Neural cell (in vitro differentiated cells): ENCODE results near the gene KIF16B.

ENCODE experiments used
- EZH2 ChIP-seq: fragments of 200-600, 300-800 bp; shearing (Covaris generic), sonication (generic); IDR thresholded peaks from 2 replicates; pipeline ENCODE4 v1.6.1; 2014; ENCODE audit warnings: antibody characterized with exemption, low read length, borderline replicate concordance, mild to moderate bottlenecking; ENCODE audit not compliant: insufficient read depth, poor library complexity, severe bottlenecking
- TF ChIP-seq, protein P1 (sequence below): IDR thresholded peaks from 2 replicates; pipeline ENCODE4 v1.6.1; 2012; ENCODE audit warnings: borderline replicate concordance

DNA sequence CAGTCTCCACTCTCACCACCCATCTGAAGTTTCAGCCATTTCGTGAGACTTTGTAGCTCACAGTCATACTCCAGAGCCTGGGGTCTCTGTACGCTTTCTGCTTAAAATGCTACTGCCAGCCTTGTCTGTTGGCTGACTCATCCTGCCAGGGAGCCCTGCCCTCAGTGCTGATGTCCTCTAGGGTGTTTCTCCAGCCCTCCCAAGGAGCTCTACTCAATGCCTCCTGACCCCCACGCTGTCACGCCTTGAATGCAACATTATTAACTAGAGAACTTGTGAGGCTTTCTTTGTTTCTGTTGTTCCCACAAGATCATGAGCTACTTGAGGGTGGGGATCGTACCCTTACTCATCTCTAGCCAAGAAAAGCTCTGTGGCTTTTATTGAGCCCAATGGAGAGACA lies 20.1 kb downstream of the KIF16B start:
- TF ChIP-seq EZH2, result no peak
- TF ChIP-seq, protein P1, sequence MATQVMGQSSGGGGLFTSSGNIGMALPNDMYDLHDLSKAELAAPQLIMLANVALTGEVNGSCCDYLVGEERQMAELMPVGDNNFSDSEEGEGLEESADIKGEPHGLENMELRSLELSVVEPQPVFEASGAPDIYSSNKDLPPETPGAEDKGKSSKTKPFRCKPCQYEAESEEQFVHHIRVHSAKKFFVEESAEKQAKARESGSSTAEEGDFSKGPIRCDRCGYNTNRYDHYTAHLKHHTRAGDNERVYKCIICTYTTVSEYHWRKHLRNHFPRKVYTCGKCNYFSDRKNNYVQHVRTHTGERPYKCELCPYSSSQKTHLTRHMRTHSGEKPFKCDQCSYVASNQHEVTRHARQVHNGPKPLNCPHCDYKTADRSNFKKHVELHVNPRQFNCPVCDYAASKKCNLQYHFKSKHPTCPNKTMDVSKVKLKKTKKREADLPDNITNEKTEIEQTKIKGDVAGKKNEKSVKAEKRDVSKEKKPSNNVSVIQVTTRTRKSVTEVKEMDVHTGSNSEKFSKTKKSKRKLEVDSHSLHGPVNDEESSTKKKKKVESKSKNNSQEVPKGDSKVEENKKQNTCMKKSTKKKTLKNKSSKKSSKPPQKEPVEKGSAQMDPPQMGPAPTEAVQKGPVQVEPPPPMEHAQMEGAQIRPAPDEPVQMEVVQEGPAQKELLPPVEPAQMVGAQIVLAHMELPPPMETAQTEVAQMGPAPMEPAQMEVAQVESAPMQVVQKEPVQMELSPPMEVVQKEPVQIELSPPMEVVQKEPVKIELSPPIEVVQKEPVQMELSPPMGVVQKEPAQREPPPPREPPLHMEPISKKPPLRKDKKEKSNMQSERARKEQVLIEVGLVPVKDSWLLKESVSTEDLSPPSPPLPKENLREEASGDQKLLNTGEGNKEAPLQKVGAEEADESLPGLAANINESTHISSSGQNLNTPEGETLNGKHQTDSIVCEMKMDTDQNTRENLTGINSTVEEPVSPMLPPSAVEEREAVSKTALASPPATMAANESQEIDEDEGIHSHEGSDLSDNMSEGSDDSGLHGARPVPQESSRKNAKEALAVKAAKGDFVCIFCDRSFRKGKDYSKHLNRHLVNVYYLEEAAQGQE, result no peak
